Chondrocyte (in vitro differentiated cells): ENCODE measurements around the gene PTH1R. TPM values are rescaled to one million over a fixed set of nuclear protein-coding genes. Genes with fewer than 3 reads are reported as not detected.

Source experiments
- DNase-seq: peaks from one replicate; pipeline ENCODE4 v3.0.0; 2021; ENCODE audit warnings: mixed read lengths, low spot score
- H3K27ac Mint-ChIP-seq: one replicate; pipeline ENCODE4 v1.8.0; 2021; ENCODE audit warnings: mild to moderate bottlenecking, moderate library complexity, mixed read lengths; ENCODE audit not compliant: unreplicated experiment
- H3K27me3 Mint-ChIP-seq: 2 replicates; pipeline ENCODE4 v1.8.0; 2021; ENCODE audit warnings: low read depth, mixed read lengths
- H3K36me3 Mint-ChIP-seq: 2 replicates; pipeline ENCODE4 v1.8.0; 2021; ENCODE audit warnings: low read depth, mixed read lengths
- H3K4me1 Mint-ChIP-seq: 2 replicates; pipeline ENCODE4 v1.8.0; 2021; ENCODE audit warnings: low read depth, mild to moderate bottlenecking, mixed read lengths
- H3K4me3 Mint-ChIP-seq: one replicate; pipeline ENCODE4 v1.8.0; 2021; ENCODE audit warnings: mild to moderate bottlenecking, moderate library complexity, mixed read lengths; ENCODE audit not compliant: unreplicated experiment
- H3K9me3 Mint-ChIP-seq: 2 replicates; pipeline ENCODE4 v1.8.0; 2021; ENCODE audit warnings: low read depth, mixed read lengths
- total RNA-seq: library from RNA; stranded (reverse); gene quantifications from 3 replicates; pipeline ENCODE4 v1.2.1, GENCODE V29; 2021
- TF ChIP-seq, protein P1 (sequence below): fragments of 200-600 bp; sonication (generic); IDR thresholded peaks from 2 replicates; pipeline ENCODE4 v1.5.0; 2021; ENCODE audit warnings: antibody characterized with exemption, mild to moderate bottlenecking, moderate library complexity

PTH1R gene
- total RNA-seq, 1 donor from 2014 or later = 3.1 TPM

DNA sequence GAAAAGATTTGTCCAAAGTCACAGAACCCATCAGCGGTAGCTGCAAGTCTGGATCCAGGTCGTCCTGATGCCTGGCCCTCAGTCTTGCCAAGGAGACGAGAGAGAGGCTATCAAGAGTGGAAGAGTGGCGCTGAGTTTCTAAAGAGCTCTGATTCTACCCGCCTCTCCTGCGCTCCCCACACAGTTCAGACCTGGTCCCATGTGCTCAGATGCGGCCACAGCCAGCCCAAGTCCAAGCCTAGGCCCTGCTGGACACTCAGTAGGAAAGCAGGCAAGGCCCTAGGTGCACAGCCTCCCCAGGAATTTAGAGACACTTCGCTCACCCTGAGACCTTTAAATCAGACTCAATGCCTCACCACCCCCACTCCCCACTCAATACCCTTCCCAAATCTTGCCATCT lies 66.7 kb downstream of the PTH1R start:
- Mint-ChIP-seq H3K4me3 (no peak overlapping the region), H3K9me3 (no peaks in the 10 kb centered on the region), H3K27me3 (no peaks in the 10 kb centered on the region), H3K36me3 (peaks cover 13% of the 10 kb centered on the region), H3K4me1 (peaks cover 45% of the 10 kb centered on the region), H3K27ac (peak overlapping the region; percentile 51)
- no peak for DNase-seq
- TF ChIP-seq, protein P1, sequence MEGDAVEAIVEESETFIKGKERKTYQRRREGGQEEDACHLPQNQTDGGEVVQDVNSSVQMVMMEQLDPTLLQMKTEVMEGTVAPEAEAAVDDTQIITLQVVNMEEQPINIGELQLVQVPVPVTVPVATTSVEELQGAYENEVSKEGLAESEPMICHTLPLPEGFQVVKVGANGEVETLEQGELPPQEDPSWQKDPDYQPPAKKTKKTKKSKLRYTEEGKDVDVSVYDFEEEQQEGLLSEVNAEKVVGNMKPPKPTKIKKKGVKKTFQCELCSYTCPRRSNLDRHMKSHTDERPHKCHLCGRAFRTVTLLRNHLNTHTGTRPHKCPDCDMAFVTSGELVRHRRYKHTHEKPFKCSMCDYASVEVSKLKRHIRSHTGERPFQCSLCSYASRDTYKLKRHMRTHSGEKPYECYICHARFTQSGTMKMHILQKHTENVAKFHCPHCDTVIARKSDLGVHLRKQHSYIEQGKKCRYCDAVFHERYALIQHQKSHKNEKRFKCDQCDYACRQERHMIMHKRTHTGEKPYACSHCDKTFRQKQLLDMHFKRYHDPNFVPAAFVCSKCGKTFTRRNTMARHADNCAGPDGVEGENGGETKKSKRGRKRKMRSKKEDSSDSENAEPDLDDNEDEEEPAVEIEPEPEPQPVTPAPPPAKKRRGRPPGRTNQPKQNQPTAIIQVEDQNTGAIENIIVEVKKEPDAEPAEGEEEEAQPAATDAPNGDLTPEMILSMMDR = no peak

DNA sequence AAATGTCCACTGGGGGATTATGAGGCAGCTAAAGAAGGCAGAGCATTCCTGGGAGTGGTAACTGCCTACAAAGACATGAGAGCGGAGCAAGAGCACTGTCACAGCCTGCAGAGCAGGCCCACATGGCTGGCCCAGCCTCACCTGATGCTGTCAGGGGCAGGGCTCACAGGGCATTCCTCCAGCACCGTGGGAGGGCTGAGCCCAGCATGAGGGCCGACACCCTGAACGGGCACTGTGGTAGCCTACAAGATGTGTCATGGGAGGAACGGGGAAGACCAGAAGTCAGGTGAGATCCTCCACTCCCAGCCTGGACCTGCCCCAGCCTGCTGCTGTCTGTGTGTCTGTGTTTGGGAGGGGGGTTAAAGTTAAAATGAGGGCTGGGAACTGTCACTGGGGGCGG lies 68.9 kb downstream of the PTH1R start:
- peaks cover 54% of the 10 kb centered on the region for H3K4me1 Mint-ChIP-seq
- no peaks in the 10 kb centered on the region for H3K27me3 Mint-ChIP-seq
- no peak overlapping the region for H3K4me3 Mint-ChIP-seq
- peaks cover 7% of the 10 kb centered on the region for H3K36me3 Mint-ChIP-seq
- no peak overlapping the region for H3K27ac Mint-ChIP-seq
- TF ChIP-seq, protein P1 = no peak
- no peaks in the 10 kb centered on the region for H3K9me3 Mint-ChIP-seq
- DNase-seq = peak; percentile 62

DNA sequence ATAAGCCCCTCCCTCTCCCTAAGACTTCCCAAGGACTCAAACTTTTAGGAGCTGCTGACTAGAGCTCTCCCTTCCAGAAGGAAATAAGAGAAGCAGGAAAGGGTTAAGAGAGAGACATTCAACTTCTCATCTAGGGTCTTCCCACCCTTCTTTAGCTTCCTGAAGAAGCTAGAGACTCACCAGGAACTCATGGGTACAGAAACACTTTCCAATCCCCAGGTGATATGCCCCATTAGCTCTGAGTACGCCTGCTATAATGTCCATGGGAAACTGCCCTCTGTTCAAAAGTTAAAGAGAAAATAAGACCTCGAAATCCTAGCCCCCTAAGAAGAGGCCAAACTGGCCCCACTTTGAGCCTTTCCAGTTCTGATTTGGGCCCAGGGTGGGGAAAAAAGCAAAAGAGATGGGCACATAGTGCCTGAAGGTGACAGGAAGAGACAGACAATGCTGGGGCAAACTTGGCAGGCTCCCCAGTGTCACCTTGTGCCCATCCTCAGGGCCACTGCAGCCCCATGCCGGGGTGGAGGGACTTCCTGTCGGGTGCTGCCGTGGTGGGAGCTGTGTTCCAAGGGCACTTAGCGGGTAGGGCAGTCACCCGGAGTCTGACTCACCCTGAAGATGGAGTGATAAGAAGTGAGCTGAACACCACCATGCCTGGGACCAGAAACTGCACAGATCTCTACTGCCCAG lies 69.5 kb downstream of the PTH1R start:
- DNase-seq = peak; percentile 86
- TF ChIP-seq, protein P1 = no peak
- Mint-ChIP-seq H3K4me1 (peaks cover 54% of the 10 kb centered on the region), H3K27me3 (no peaks in the 10 kb centered on the region), H3K4me3 (no peak overlapping the region), H3K36me3 (peaks cover 7% of the 10 kb centered on the region), H3K27ac (no peak overlapping the region), H3K9me3 (no peaks in the 10 kb centered on the region)

DNA sequence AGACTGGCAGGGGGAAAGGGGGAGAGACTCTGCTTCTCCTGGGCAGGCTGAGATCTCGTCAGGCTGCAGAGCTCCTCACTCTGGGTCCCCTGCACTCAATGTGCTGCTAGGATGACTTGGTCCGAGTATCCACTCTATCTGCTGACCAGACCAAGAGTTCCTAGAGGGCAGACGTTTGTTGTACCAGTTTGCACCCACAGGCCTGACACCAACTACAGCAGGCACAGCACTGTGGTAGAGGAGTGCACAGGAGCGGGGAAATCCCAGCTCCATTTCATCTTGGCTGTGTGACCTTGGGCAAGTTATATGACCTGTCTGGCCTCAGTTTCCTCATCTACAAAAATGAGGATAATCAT lies 70.0 kb downstream of the PTH1R start:
- no peaks in the 10 kb centered on the region for H3K27me3 Mint-ChIP-seq
- no peak overlapping the region for H3K27ac Mint-ChIP-seq
- no peak overlapping the region for H3K4me3 Mint-ChIP-seq
- TF ChIP-seq, protein P1 = no peak
- no peaks in the 10 kb centered on the region for H3K9me3 Mint-ChIP-seq
- peaks cover 54% of the 10 kb centered on the region for H3K4me1 Mint-ChIP-seq
- DNase-seq = no peak
- peaks cover 7% of the 10 kb centered on the region for H3K36me3 Mint-ChIP-seq

DNA sequence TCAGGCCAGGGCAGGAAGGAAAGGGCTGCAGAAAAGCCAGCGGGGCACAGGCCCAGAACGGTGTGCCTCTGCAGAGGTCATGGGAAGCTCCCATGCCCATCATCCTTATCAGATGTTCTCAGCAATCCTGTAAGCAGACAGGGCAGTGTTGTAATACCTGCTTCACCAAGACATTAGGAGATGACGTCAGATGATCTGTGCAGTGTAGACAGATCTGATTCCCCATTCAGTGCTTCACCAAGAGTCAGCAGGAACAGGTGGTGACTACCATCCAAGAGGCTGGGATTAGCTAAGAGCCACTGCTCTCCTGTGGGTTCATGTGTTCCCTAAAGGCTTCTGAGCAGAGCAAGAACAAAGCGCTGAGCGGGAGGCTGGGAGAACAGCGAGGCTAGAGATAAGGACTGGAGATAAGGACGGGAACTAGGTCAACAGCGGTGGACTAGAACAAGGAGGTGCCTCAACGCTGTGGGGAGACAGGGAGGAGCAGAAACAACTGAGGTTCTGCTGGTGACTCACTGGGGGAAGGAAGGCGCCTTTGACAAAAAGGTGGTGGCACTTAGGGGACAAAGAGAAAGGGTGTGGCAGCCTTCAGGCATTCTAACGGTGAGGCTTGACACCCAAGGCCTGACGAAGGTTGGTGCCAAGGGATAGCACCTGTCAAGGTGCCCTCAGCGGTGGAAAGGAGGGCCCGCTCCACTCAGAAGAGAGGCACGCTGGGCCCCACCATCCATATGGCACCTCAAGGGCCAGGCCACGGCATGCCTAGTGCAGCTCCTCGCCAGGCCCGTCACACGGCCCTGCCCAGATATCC lies 70.7 kb downstream of the PTH1R start:
- Mint-ChIP-seq H3K9me3 (no peaks in the 10 kb centered on the region), H3K36me3 (peaks cover 7% of the 10 kb centered on the region), H3K27me3 (no peaks in the 10 kb centered on the region), H3K4me1 (peaks cover 51% of the 10 kb centered on the region), H3K27ac (no peak overlapping the region), H3K4me3 (no peak overlapping the region)
- peak; percentile 80 for DNase-seq
- TF ChIP-seq, protein P1 = no peak
